ENCODE measurements around the gene TMEM270.
"Not testable (repeated sequence)": the region's sequence is repeated elsewhere in the genome, so short reads cannot be mapped to it uniquely, and the experiment has no call there.

TMEM270 gene

GRCh38 chr7:73860859-73861258 is at the start of gene TMEM270:
Gene TMEM270 (plus strand): TSS chr7:73861159. CDS start chr7:73861195, 36 bp downstream.
- Histone ChIP-seq H4K20me1 (no peaks in the 10 kb centered on the region), H3K27me3 (peaks cover 0 to under 1% (median 0%) of the 10 kb centered on the region in 11 experiments; a peak in 1 of 22 replicates), H3K9ac (no peak within 1 kb of the TSS), H3K36me3 (no peaks in the 10 kb centered on the region), H3K9me3 (replicated peaks in 1 of 11) (no peaks in the 10 kb centered on the region), H3K4me1 (peaks cover 0 to 20% (median 11%) of the 10 kb centered on the region in 10 experiments; a peak in 14 of 20 replicates), H3K27ac (no peak within 1 kb of the TSS), H3K4me2 (no peak within 1 kb of the TSS), H3K4me3 (no peak within 1 kb of the TSS)
- TF ChIP-seq Cebpa-rat (IDR thresholded peaks at IDR 0.05) = no peak

GRCh38 chr7:73811760-73812168 is 49.2 kb upstream of the TMEM270 start:
- Histone ChIP-seq H3K27me3 (no peaks in the 10 kb centered on the region), H3K36me3 (no peaks in the 10 kb centered on the region), H3K4me1 (peaks cover 0 to 13% (median 4%) of the 10 kb centered on the region in 10 experiments; a peak in 10 of 20 replicates), H3K9me3 (replicated peaks in 1 of 11) (peaks cover 16 to 26% (median 22%) of the 10 kb centered on the region in 11 experiments), H3K9ac (no peak overlapping the region), H3K27ac (no peak overlapping the region), H3K4me3 (no peak overlapping the region), H4K20me1 (no peaks in the 10 kb centered on the region), H3K4me2 (no peak overlapping the region)
- TF ChIP-seq Cebpa-rat (IDR thresholded peaks at IDR 0.05) = no peak

GRCh38 chr7:73812996-73813395 is 48.0 kb upstream of the TMEM270 start:
- Histone ChIP-seq H3K9me3 (replicated peaks in 1 of 11) (peaks cover 16 to 26% (median 22%) of the 10 kb centered on the region in 11 experiments), H3K27ac (no peak overlapping the region), H3K36me3 (no peaks in the 10 kb centered on the region), H3K27me3 (no peaks in the 10 kb centered on the region), H3K4me3 (no peak overlapping the region), H3K9ac (no peak overlapping the region), H3K4me2 (no peak overlapping the region), H4K20me1 (no peaks in the 10 kb centered on the region), H3K4me1 (peaks cover 0 to 13% (median 4%) of the 10 kb centered on the region in 10 experiments; a peak in 10 of 20 replicates)
- TF ChIP-seq Cebpa-rat (IDR thresholded peaks at IDR 0.05) = no peak

GRCh38 chr7:73815436-73815835 is 45.5 kb upstream of the TMEM270 start:
- H3K4me3 ChIP-seq = no peak overlapping the region
- peaks cover 0 to 13% (median 5%) of the 10 kb centered on the region in 10 experiments; a peak in 10 of 20 replicates for H3K4me1 ChIP-seq
- H3K9ac ChIP-seq = no peak overlapping the region
- no peak overlapping the region for H3K27ac ChIP-seq
- H4K20me1 ChIP-seq = no peaks in the 10 kb centered on the region
- no peak overlapping the region for H3K4me2 ChIP-seq
- no peaks in the 10 kb centered on the region for H3K36me3 ChIP-seq
- H3K9me3 ChIP-seq (replicated peaks in 1 of 11) = peaks cover 16 to 26% (median 22%) of the 10 kb centered on the region in 11 experiments
- H3K27me3 ChIP-seq = no peaks in the 10 kb centered on the region
- TF ChIP-seq Cebpa-rat (IDR thresholded peaks at IDR 0.05) = no peak

GRCh38 chr7:73817121-73817520 is 43.8 kb upstream of the TMEM270 start:
- peaks cover under 1 to 22% (median 9%) of the 10 kb centered on the region in 10 experiments; a peak in 12 of 20 replicates for H3K4me1 ChIP-seq
- H3K9me3 ChIP-seq (replicated peaks in 1 of 11) = peaks cover 16 to 22% (median 20%) of the 10 kb centered on the region in 11 experiments
- no peaks in the 10 kb centered on the region for H4K20me1 ChIP-seq
- no peak overlapping the region for H3K9ac ChIP-seq
- H3K27me3 ChIP-seq = no peaks in the 10 kb centered on the region
- no peak for TF ChIP-seq Cebpa-rat (IDR thresholded peaks at IDR 0.05)
- no peak overlapping the region for H3K27ac ChIP-seq
- no peak overlapping the region for H3K4me3 ChIP-seq
- no peak overlapping the region for H3K4me2 ChIP-seq
- no peaks in the 10 kb centered on the region for H3K36me3 ChIP-seq

GRCh38 chr7:73820013-73820412 is 40.9 kb upstream of the TMEM270 start:
- no peak overlapping the region for H3K27ac ChIP-seq
- H3K4me2 ChIP-seq = no peak overlapping the region
- H3K4me1 ChIP-seq = peaks cover 6 to 22% (median 13%) of the 10 kb centered on the region in 10 experiments; a peak in 15 of 20 replicates
- no peaks in the 10 kb centered on the region for H3K27me3 ChIP-seq
- H3K9ac ChIP-seq = no peak overlapping the region
- no peak overlapping the region for H3K4me3 ChIP-seq
- TF ChIP-seq Cebpa-rat (IDR thresholded peaks at IDR 0.05) = no peak
- H4K20me1 ChIP-seq = no peaks in the 10 kb centered on the region
- H3K9me3 ChIP-seq (replicated peaks in 1 of 11) = no peaks in the 10 kb centered on the region
- H3K36me3 ChIP-seq = no peaks in the 10 kb centered on the region

GRCh38 chr7:73821597-73822285 is 39.2 kb upstream of the TMEM270 start:
- Histone ChIP-seq H3K4me2 (peak overlapping the region in 6 of 11 experiments; percentile 12 to 30 (median 17); a peak in 8 of 22 replicates), H3K4me1 (peaks cover 10 to 31% (median 21%) of the 10 kb centered on the region in 10 experiments)
- H3K9me3 ChIP-seq (replicated peaks in 1 of 11); H3K27me3 ChIP-seq; H4K20me1 ChIP-seq; H3K27ac ChIP-seq; H3K9ac ChIP-seq; H3K4me3 ChIP-seq; H3K36me3 ChIP-seq: not testable (repeated sequence)

- Histone ChIP-seq H3K27ac (no peak overlapping the region), H3K9me3 (replicated peaks in 1 of 11) (no peaks in the 10 kb centered on the region), H4K20me1 (no peaks in the 10 kb centered on the region; a peak in 1 of 22 replicates), H3K36me3 (no peaks in the 10 kb centered on the region), H3K27me3 (no peaks in the 10 kb centered on the region), H3K4me3 (no peak overlapping the region), H3K4me2 (peak overlapping the region in 7 of 11 experiments; percentile 3 to 30 (median 17); a peak in 4 of 22 replicates), H3K4me1 (peaks cover 18 to 39% (median 30%) of the 10 kb centered on the region in 10 experiments), H3K9ac (0 out of 22 replicates have a peak overlapping the region, but pooled peaks of 1 of the 11 experiments have one; percentile 27)
- no peak for TF ChIP-seq Cebpa-rat (IDR thresholded peaks at IDR 0.05)
Measured at GRCh38 chr7:73822319-73823173, 38.4 kb upstream of the TMEM270 start.

GRCh38 chr7:73823257-73823656 is 37.7 kb upstream of the TMEM270 start:
- Histone ChIP-seq H3K36me3 (no peaks in the 10 kb centered on the region), H3K9me3 (replicated peaks in 1 of 11) (no peaks in the 10 kb centered on the region), H3K4me1 (peaks cover 25 to 46% (median 37%) of the 10 kb centered on the region in 10 experiments), H3K4me2 (no peak overlapping the region), H3K27ac (no peak overlapping the region), H3K9ac (no peak overlapping the region), H4K20me1 (no peaks in the 10 kb centered on the region; a peak in 1 of 22 replicates), H3K4me3 (no peak overlapping the region), H3K27me3 (no peaks in the 10 kb centered on the region)
- TF ChIP-seq Cebpa-rat (IDR thresholded peaks at IDR 0.05) = no peak
